Measurements from ENCODE around the gene C16orf78.

GRCh38 chr16:49414671-49415070 lies 41.1 kb downstream of the C16orf78 start:
- no peak for TF ChIP-seq CTCF (IDR thresholded peaks at IDR 0.05 in 4 of 5, conservative IDR thresholded peaks at IDR 0.05 in 1 of 5)
- TF ChIP-seq POLR2A (IDR thresholded peaks at IDR 0.05): no peak

Data from gastrocnemius medialis (tissue), 4 donors.